ENCODE data around the gene SIRPD.

SIRPD gene

DNA sequence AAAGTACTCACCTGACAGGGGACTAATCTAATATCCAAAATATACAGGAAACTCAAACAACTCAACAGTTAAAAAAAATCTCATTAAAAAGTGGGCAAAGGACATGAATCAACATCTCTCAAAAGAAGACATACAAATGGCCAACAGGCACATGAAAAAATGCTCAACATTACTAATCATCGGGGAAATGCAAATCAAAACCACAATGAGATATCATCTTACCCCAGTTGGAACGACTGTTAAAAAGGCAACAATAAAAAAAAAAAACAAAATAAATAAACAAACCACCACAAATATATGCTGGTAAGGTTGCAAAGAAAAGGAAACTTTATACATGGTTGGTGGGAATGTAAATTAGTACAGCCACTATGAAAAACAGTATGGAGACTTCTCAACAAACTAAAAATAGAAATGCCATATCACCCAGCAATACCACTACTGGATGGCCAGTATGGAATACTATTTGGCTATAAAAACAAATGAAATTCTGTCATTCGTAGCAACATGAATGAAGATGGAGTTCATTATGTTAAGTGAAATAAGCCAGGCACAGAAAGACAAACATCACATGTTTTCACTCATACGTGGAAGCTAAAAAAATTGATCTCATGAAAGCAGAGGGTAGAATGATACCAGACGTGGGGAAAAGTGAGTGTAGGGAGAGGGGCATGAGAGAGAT lies 72.9 kb downstream of the SIRPD start:
- ChIA-PET CTCF (no interaction called here), POLR2A (no interaction called here)
- no peak for DNase-seq (ENCODE audit: extremely low spot score)
- TF ChIP-seq CTCF (IDR thresholded peaks at IDR 0.05; ENCODE audit: control extremely low read depth, extremely low read depth, low read depth, missing control alignments), result no peak
